Stimulated activated CD8-positive, alpha-beta memory T cell treated with anti-CD3 and anti-CD28 coated beads, Interleukin-4, amount 100 ng/mL, for 48 hours (primary cell): ENCODE measurements around the gene ITIH5.

Source experiments
- DNase-seq: peaks from one replicate; pipeline ENCODE4 v3.0.0-alpha.2; 2020

The ITIH5 gene

DNA sequence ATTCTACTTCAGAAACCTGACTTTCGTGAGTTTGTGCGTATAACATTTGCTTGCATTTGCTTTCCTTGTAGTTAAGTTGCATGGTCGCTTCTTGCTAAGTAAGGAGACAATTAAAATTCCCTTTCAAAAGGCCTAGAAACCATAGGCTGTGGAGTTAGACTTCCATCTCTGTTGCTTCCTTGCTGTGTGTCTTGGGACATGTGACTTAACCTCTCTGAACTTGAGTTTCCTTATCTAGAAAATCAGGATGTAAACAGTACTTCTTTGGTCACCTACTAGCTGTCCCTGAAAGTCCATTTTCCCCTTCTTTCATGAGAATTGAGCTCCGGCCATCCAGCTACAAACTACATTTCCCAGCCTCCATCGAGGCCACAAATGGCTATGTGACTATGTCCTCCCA lies 89.2 kb downstream of the ITIH5 start:
- DNase-seq, result no peak

DNA sequence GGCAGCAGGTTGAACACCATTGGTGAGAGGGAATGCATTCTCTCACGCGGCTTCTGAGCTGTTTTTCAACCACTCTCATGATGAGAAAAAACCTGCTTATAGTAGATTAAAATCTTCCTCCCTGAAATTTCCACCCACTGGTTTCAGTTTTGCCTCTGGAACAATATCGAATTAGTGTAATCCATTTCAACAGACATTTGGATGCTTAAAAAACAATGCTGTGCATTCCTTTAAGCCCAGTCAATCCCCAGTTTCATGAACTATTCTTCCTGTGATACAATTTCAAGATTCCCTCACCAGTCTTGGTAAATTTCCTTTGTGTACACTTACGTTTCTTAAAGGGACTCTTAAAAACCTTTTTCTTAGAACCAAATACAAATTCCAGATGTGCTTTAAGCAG lies 89.6 kb downstream of the ITIH5 start:
- DNase-seq, result no peak

DNA sequence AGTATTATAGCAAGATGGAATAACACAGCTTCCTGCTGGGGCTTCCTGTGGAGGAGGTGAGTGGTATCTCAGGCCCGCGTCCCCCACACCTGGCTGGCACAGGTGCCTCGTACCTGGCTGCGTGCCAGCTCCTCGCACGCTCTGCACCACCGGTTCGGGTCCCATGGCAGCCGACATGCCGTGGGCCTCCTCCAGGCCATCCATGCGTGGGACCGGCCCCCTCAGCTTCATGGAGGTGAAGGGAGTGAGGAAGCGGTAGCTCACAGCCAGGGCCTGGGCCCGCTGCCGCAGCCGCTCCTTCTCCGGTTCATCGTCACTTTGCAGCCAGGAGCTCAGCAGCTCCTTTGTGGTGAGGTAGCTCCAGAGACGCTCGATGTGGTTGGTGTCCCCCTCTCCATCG lies 90.4 kb downstream of the ITIH5 start:
- no peak for DNase-seq

DNA sequence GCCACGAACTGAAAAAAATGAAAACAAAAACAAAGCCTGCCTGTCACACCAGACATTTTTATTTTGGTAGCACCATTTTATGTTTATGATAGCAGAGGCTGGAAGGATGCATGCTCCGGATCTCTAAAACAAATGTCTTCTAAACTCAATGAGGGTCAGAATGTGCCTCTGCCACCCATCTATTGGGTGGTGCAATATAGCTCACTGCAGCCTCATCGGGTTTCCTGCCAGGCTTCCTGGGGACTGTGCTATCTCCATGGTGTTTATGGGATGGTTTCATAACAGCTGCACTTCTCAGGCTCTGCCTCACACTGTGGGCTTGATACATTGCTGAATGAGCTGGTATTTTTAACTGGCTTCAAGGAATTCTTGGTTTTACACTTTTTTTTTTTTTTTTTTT lies 94.4 kb downstream of the ITIH5 start:
- DNase-seq, result no peak

DNA sequence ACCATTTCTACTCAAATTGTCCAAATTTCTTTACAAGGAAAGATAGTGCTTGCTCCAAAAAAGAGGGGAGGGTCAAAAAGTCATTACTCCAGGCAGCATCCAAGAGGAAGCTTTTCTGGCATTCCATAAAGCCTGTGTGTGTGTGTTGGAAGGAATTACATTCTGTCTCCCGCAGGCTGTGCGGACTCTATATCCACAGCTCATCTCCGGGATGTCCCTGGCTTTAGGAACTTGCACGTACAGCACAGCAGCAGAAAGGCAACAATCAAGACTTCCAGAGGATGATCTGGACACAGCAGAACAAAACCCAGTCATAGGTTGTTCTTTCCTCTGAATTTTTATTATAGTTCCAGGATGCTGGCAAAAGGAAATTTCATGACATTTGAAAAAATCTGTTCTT lies 94.8 kb downstream of the ITIH5 start:
- no peak for DNase-seq

DNA sequence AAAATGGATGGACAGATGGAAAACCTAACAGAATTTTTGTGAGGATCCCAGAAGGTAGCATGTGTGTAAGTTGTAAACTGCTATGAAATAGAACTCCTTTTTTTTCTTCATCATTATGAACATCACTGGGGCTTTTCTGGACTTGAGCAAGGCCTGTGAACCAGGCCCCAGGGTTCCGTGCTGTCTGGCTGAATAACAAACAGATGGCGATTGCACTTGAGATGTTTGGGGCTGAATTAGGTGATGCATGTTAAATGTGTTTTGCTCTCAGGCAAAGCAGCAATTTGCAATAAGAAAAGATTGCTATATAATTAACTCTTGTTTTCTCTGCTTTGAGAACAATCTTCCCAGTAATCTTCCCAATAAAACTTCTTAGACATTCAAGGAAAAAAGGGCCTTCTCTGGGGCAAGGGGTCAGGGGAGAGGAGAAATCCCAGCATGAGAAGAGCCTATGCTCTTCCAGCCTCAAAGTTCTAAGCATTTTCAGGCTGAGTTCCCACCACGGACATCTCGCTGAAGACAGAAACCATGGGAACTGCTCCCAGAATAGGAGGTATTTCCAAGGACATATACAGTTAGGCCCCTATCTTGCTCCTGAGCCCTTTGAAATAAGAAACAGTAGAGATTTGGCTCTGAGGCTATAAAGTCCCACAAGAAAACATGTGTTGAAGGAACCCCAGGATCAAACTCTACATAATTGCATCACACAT lies 98.7 kb downstream of the ITIH5 start:
- no peak for DNase-seq

DNA sequence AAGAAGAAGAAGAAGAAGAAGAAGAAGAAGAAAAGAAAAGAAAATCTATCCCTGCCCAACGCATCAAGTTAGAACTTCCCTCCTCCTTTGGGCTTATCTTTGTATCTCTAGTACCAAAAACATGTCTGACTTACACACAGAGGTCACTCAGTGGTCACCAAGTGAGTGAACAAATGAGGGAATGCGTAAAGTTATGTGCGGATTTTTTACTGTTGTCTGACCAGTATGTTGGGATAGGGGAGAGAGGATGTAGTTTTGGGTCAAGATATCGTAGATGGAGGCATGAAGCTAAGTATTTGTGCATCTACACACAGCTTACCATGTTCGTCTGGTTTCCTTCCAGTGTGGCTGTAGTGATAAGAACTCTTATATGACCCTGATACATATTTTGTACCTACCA lies 99.9 kb downstream of the ITIH5 start:
- no peak for DNase-seq

DNA sequence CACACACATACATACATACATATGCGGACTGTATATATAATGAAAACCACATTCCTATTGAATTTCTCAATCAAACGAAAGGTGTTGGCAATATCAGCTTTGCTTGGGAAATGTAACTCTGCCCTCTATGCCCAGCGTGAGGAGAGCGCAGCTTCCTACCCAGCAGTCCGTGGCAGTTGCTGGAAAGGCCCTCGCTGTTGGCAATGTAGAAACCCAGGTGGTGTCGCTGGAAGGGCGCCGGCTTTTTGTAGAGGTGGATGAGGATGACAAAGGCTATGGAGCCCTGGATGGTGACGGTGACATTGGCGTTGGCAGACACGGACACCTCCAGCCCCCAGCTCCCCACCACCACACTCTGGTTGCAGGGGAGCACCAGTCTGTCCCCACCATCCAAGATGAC lies 100.9 kb downstream of the ITIH5 start:
- DNase-seq, result no peak

DNA sequence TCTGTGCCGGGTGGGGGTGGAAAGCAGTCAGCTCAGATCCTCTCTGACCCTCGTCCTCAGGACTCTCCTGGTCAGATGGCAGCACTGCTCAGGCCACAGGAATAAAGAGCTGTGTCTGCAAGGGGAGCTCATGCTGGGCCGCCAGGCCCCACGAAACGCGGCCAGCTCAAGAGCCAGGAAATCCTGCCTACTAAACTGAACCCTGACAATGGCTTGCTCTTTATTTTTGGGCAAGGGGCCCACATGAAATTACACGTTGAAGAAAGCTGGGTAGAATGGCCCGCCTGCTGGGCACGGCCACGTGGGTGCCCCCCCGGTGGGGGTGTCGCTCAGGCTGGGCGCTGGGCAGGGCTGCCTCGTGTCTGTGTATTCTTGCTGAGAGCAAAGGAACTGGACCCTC lies 103.0 kb downstream of the ITIH5 start:
- DNase-seq, result no peak

DNA sequence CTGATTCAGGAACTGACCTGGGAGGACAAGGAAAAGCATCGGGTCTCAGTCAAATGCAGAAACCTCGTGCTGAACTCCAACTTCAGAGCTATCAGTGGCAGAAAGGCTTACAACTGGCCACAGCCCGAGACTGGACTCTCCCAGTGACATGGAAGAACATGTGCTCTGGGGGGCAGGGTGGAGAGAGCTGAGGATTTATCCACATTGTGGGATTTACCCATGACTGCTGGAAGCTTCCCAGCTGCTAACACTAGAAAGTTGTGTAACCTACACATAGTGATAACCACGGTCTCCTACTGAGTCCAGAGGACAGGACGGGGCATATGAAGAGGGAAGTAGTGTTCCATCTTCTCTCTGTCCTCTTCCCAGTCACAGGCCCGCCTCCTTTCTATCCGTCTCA lies 103.4 kb downstream of the ITIH5 start:
- DNase-seq, result no peak

DNA sequence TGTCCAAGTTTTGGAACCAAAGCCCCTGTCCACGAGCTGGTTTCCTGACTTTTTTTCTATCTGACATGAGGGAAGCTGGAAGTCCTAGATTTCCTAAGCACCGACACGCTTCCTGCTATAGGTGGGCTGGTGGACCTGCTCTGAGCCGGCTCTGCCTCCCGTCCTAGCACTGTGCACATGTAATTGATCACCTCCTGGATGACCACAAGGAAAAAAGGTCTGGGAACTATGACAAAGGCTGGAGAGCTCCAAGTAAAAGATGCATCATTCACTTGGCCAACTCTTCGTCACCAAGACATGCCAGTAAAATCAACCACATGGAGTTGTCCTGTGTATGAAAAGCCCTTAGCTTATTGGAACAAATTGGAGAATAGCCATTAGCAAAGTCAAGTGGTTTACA lies 104.8 kb downstream of the ITIH5 start:
- DNase-seq, result no peak

DNA sequence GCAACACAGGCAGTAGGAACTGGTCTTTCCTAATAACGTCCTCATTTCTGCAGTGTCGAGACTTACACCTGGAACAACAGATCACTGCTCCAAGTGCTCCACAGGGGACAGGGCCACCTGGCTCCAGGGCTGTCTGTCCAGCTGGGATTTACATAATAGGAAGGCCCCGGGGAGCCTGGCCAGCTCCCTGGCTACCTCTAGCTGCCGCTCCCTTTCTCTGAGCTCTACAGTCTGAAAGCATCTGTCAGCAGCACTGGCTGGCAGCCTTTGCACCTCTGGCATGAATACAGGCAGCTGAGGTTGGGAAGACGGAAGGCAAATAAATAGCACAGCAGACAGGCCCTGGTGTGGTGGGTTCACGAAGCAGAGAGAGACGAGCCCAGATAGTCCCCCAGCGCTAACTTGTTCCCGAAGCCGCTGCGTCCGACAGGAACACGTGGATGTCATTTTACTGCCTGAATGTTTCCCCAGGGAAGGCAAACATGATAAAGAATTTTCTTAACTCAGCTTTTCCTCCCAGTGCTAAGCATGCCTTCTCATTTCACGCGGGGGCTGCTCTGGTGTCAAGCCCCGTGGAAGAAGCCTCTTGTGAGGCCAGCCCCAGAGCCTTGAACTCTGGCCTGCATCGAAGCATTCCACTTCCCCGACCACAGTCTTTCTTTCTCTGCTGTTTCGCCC lies 105.4 kb downstream of the ITIH5 start:
- no peak for DNase-seq

DNA sequence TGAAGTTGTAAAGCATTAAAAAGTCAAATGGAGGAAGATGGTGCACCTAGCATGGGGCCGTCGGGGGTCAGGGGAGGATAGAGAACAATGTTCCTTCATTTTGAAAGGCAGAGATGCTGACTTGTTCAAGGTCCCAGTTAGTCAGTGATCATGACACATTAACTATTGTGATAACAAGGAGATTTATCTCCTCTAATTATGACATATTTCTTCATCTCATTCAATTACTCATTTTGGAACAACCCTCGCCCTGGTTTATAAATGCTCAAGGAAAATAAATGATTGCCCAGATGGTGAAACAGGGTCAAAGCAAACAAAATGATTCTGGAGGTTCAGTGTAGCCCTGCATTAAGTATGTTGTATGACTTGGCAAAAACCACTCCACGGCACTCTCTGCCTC lies 106.2 kb downstream of the ITIH5 start:
- DNase-seq, result no peak

DNA sequence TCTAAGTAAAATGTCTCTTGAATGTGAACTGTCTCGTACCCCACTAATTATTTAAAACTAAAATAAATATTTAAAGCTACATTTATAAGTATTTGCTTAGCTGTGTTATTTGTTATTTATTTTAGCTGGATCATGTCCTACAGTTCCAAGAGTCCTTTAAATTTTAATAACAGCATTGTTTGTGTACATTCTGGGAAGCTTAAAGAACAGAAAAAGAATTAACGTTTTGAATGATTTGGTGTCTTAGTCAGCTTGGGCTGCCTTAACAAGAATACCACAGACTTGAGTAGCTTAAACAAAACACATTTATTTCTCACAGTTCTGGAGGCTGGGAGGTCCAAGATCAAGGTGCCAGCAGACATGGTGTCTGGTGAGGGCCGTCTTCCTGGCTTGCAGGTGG lies 107.4 kb downstream of the ITIH5 start:
- DNase-seq, result no peak

DNA sequence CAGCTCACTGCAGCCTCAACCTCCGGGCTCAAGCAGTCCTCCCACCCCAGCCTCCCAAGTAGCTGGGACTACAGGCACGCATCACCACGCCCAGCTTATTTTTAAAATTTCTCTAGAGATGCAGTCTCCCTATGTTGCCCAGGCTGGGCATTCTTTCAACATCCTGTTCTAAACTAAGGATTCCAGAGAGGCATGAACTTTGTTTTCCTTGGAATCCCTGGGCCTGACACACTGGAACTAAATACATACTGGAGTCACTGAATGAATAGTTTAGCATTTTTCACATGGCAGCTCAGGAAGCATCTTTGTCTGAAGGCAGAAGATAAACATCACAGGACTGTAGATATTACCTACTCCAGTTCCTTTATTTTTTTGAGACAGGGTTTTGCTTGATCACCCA lies 108.7 kb downstream of the ITIH5 start:
- DNase-seq, result no peak

DNA sequence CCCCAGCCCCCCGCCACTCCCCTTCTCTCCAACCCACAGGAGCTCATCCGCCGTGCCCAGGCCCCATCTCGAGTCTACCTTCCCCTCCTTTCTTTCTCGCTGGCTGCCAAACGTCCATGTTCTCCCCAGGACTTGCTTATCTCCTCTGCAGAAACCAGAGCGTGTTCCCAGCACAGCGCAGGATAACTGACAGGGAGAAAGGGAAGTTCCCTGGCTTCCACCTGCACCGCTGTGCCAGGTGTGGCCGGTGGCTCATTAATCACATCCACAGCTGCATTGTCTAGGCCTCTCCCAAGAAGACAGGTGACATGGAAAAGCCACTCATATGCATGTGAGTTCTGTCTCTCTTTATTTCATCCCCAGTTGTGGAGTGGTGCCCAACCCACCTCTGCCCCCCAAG lies 113.2 kb downstream of the ITIH5 start:
- no peak for DNase-seq

DNA sequence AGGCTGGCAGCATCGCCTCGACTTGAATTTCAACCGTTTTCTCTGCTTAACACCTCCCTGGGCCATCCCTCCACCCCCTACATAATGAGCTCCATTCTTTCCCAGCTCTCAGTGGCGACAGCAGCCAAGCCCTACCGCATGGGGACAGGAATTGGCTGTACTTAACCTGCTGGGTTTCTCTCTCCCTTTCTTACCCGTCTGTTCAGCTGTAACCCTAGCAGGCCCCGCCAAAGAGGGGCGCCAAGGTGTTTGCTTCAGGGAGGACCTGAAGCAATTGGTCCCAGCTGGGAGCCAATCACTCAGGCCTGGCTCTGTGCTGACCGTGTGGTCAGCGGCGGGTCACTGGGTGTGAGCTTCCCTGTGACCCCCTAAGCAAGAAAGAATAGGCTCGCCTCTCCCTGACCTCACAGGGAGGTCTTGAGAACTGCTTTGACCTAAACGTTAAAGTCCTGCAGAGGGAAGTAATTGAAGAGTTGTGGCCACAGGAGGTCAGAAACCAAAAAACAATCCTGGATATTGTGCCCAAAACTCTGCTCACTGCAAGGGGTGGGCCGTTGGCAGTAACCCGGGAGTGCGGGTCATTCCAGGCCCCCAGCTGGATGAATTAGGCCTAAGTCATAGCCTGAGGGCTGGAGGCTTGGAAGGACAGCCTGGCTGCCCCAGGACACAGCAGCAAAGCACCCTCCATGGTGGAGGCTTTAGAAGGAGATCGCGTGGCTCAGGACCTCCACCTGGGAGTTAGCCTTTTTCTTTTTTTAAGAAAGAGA lies 114.6 kb downstream of the ITIH5 start:
- DNase-seq, result no peak

DNA sequence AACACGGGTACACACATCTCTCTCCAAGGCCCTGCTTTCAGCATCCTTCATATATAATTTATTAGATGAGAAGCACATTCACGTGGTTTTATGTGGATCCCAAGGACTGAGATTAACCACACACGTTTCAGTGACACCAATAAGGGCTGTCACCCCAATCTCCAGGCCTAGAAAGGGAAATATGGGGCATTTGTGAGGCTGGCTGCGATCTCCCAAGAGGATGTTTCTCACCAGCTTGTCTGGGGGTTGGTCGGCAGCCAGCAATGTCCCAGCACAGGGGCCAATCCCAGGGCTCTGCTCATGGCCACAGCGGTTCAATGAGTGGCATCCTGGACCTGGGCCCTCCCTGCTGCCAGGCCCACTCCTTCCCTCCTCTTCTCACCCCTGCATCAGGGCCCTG lies 115.5 kb downstream of the ITIH5 start:
- DNase-seq, result no peak

DNA sequence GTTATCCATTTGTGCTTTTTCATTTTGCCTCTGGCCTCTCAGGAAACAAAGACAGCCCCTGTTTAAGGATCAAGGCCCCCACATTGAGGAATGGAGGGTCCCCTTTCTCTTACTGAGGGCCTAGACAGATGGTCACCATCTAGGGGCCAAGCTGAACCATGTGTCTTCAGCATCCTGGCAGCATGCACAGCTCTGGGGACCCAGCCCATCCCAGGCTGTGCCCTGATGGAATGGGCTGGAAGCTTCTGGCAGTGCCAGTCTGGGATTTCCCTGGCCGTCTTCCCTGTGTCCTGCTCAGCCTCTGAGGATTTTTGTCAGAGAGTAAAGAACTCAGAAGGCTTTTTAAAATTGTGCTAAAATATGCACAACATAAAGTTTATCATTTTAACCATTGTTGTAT lies 116.8 kb downstream of the ITIH5 start:
- DNase-seq, result no peak

DNA sequence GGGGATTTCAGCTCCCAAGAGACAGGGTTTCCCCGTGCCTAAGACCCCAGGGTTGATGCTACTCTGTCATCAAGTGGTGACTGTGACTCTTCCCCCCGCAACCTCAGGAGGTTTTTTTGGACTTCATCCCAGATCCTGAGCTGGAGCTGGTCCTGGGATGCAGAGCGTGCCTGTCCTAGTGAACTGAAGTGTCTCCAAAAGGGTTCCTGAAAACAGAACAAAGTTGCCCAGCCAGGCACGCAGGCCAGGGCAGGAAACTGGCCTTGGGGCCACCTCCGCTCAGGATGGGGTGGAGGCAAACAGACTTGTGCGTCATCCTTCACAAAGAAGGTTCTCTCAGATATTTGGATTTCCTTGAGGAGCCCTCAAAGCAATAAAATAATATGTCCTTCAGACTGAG lies 118.9 kb downstream of the ITIH5 start:
- DNase-seq, result no peak

DNA sequence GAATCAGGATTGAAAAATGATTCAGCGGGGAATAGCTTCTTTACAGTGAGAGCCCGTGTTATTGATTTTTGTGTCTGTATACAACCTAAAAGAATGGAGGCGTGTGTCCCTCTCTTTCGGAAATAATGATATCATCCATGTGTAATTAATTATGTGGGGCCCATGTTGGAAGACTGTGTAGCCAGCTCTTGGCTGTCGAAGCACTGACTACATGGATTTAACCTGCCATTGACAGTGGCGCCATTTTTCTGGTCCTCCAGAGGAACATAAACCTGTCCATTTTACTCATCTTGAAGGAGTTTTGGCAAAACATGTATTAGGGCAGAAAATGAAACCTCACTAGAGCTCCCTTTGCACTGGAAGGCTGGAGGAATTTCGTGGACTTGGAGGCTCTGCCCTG lies 119.6 kb downstream of the ITIH5 start:
- DNase-seq, result no peak

DNA sequence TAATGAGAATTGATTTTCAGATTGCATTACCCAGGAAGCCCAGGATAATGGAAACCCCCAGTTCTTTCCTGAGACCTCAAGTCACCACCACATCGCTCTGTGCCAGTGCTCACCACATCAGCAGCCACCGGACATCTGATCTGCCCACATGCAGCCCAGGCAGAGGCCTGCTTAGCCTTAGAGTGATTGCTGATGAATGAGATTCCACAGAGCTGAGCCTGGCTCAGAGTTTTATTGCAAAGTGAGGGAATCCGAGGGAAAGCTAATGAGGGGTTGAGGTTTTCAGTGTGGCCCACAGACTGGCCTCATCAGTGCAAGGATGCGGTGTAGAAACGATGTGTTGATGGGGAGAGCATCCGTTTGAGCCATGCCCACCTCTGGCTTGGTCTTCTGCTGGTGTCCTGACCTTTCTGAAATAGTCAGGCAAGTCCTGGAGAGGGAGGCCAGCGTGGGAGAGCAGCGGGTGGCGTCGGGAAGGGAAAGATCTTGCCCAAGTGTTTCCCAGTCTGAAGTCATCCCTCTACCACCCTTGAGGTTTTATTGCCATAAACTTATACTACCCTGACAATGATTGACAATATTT lies 120.3 kb downstream of the ITIH5 start:
- no peak for DNase-seq

DNA sequence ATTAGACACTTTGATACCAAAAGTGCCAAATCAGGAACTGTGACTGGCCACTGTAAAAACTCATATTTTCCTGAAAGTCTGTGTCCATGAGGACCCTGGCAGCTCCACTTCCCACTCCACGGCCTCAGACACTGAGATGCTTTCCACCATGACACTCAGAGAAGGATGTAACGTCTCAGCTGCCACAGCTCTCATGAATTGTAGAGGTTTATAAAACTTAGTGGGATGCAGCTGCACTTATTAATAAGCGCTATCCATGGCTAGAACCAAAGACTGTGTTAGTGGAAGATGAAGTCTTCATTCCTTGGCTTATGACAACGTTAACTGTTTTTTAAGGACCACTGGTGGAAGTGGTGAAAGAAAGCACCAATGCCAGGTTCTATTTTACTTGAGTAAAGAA lies 121.0 kb downstream of the ITIH5 start:
- no peak for DNase-seq

DNA sequence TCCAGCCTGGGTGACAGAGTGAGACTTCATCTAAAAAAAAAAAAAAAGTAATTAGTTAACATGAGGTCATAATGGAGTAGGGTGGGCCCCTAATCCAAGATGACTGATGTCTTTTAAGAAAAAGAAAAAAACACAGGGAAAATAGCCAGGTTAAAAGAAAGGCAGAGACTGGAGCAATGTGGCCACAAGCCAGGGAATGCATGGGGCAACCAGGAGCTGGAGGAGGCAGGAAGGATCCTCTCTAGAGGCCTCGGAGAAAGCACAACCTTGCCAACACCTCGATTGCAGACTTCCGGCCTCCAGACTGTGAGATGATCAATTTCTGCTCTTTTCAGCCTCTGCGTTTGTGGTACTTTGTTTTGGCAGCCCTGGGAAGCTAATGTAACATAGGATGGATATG lies 121.5 kb downstream of the ITIH5 start:
- DNase-seq, result no peak
